ENCODE measurements around the gene L1CAM.

DNA sequence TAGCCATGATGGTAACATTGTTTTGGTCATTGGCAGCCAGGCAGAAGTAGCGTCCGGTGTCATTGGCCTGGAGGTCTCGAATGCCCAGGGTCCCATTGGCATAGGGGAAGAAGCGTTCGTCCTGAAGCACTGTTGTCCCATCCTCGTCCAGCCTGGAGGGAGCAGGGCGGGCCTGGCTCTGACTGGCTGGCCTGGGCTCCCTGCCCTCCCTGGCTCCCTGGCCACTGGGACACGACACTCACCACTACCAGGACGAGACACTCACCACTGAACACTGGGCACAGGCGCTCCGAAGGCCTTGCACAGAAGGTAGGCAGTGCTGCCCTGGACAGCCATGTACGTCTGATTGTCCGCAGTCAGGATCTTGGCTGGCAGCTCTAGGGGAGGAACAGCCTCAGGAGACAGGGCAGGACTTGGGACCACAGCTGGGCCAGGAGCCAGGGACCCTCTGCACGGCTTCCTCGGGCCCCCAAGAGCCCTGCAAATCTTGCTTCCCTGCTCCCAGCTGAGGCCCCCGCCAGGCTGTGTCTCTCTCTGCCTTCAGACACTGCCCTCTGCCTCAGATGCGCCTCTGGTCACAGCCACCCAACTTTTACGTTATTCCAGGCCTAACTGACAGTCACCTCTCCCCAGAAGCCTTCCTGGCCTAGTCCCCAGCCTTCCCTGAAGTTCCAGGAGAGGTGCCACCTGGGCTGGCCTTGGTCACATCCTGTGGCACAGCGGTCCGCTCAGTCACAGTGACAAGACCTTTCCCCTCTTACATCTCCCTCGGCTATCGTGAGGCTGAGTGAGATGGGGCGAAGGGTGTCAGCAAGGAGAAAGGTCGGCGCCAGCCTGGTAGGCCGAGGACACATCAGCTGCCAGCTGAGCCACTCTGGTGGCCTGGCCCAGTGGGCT, 17.1 kb downstream of the L1CAM start:
- TF ChIP-seq, protein P1, sequence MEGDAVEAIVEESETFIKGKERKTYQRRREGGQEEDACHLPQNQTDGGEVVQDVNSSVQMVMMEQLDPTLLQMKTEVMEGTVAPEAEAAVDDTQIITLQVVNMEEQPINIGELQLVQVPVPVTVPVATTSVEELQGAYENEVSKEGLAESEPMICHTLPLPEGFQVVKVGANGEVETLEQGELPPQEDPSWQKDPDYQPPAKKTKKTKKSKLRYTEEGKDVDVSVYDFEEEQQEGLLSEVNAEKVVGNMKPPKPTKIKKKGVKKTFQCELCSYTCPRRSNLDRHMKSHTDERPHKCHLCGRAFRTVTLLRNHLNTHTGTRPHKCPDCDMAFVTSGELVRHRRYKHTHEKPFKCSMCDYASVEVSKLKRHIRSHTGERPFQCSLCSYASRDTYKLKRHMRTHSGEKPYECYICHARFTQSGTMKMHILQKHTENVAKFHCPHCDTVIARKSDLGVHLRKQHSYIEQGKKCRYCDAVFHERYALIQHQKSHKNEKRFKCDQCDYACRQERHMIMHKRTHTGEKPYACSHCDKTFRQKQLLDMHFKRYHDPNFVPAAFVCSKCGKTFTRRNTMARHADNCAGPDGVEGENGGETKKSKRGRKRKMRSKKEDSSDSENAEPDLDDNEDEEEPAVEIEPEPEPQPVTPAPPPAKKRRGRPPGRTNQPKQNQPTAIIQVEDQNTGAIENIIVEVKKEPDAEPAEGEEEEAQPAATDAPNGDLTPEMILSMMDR (IDR thresholded peaks at IDR 0.05): no peak
- no peak for TF ChIP-seq ZFX (IDR thresholded peaks at IDR 0.05; ENCODE audit: borderline replicate concordance)

All from 22Rv1 (cell line).